Left lung (tissue), 10 donors: ENCODE measurements around the gene C21orf91. TPM values are rescaled to one million over a fixed set of nuclear protein-coding genes. Genes with fewer than 3 reads are reported as not detected.

Source experiments
- ATAC-seq: fragments of 200-7000 bp; cut with Tn5 transposase; one replicate; pipeline ENCODE4 v1.9.1; 2020; ENCODE audit warnings: moderate library complexity
- DNase-seq, 4 donors: peaks; one replicate each; pipeline ENCODE4 v3.0.0-alpha.2; 2013 to 2020
- H3K27ac ChIP-seq, 2 donors: fragments of 200-600 bp; sonication (generic) in 1 of 2; one replicate each; pipeline versions ENCODE4 v1.5.0 to v1.8.0; 2020 to 2021
- H3K27me3 ChIP-seq, 2 donors: fragments of 200-600 bp; sonication (generic) in 1 of 2; one replicate each; pipeline versions ENCODE4 v1.5.0 to v1.8.0; 2020 to 2021
- H3K36me3 ChIP-seq, 2 donors: fragments of 200-600 bp; sonication (generic) in 1 of 2; one replicate each; pipeline versions ENCODE4 v1.5.0 to v1.8.0; 2020 to 2021
- H3K4me1 ChIP-seq, 2 donors: fragments of 200-600 bp; one replicate each; pipeline ENCODE4 v1.8.0; 2021
- H3K4me3 ChIP-seq, 2 donors: fragments of 200-600 bp; sonication (generic) in 1 of 2; one replicate each; pipeline versions ENCODE4 v1.5.0 to v1.8.0; 2020 to 2021; ENCODE audit warnings: mild to moderate bottlenecking in 1 of 2
- H3K9me3 ChIP-seq, 2 donors: fragments of 200-600 bp; sonication (generic) in 1 of 2; one replicate each; pipeline versions ENCODE4 v1.5.0 to v1.8.0; 2020 to 2021
- intact Hi-C, 2 donors: fragments of 100-400 bp; cut with DNase I; formaldehyde crosslinking; loops; one replicate each; pipeline versions ENCODE4 v1.11.2 to v1.14.2; 2022
- polyA plus RNA-seq, 6 donors: library from polyadenylated mRNA; unstranded; fragments of 120-200 nt; gene quantifications; one replicate each; pipeline ENCODE4 v1.2.1, GENCODE V29; 2013; ENCODE audit not compliant: insufficient read length in 6 of 6
- total RNA-seq, 2 donors: library from RNA; stranded (reverse); fragmentation: NEBNext Ultra II Directional; extraction: Animal tissue kit (Norgen Biotek cat#: 25700); gene quantifications; one replicate each; pipeline ENCODE4 v1.2.1, GENCODE V29; 2021
- TF ChIP-seq, protein P1 (sequence below), 2 donors: fragments of 200-600 bp; sonication (generic) in 1 of 2; IDR thresholded peaks; one replicate each; pipeline versions ENCODE4 v1.5.0 to v1.8.0; 2021; ENCODE audit warnings: antibody characterized with exemption in 2 of 2
- donor health status: DM: no; HTN: yes; CAD: no.
- donor health status: DM: no; HTN: no; CAD: no.

C21orf91 gene
- total and polyA plus RNA-seq, 8 donors, result 10.8 to 24.1 (median 20.5) TPM

GRCh38 chr21:17854745-17855144 is 35.6 kb upstream of the C21orf91 start:
- Histone ChIP-seq H3K9me3 (peaks cover 0 to 6% of the 10 kb centered on the region in 2 donors), H3K4me3 (no peak overlapping the region), H3K27me3 (no peaks in the 10 kb centered on the region), H3K36me3 (no peaks in the 10 kb centered on the region), H3K4me1 (no peaks in the 10 kb centered on the region), H3K27ac (no peak overlapping the region)
- ATAC-seq, result no peak
- no peak for DNase-seq
- intact Hi-C loops, result no loop called here
- TF ChIP-seq, protein P1, sequence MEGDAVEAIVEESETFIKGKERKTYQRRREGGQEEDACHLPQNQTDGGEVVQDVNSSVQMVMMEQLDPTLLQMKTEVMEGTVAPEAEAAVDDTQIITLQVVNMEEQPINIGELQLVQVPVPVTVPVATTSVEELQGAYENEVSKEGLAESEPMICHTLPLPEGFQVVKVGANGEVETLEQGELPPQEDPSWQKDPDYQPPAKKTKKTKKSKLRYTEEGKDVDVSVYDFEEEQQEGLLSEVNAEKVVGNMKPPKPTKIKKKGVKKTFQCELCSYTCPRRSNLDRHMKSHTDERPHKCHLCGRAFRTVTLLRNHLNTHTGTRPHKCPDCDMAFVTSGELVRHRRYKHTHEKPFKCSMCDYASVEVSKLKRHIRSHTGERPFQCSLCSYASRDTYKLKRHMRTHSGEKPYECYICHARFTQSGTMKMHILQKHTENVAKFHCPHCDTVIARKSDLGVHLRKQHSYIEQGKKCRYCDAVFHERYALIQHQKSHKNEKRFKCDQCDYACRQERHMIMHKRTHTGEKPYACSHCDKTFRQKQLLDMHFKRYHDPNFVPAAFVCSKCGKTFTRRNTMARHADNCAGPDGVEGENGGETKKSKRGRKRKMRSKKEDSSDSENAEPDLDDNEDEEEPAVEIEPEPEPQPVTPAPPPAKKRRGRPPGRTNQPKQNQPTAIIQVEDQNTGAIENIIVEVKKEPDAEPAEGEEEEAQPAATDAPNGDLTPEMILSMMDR (IDR thresholded peaks at IDR 0.05), result no peak

DNA sequence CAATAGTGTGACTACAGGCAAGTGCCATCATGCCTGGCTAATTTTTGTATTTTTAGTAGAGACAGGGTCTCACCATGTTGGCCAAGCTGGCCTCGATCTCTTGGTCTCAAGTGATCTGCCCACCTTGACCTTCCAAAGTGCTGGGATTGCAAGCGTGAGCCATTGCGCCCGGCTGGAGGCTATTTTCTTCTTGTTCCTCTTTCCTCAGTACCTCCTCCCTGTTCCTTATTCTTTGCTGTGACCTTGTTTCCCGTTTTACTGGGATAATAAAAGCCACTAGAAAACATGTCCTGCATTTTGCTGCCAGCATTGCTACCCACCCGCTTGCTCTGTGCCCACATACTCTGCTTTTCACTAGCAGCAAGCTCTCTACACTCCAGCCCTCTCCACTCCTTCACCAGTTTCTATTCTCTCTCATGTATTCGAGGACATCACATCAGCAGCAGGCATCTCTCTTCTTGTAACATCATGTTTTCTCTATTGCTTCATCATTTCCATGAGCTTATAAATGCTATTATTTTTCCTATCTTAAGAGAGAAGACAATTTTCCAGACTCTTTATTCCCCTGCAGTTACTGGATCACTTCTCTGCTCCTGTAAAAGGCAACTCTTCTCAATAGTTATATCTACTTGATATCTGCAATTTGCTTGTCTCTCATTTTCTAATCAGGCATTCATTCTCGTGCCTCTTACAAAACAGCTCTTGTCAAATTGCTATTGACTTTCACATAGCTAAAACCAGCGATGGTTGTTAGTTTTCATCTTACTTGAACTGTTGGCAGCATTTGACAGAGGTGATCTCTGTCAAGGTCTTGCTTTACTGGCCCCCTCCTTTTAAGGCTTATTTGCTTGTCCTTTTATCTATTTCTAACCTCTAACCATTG is 34.5 kb upstream of the C21orf91 start:
- intact Hi-C loops, result no loop called here
- no peak overlapping the region for H3K4me3 ChIP-seq
- H3K36me3 ChIP-seq, result no peaks in the 10 kb centered on the region
- ATAC-seq (no peak), DNase-seq (no peak)
- TF ChIP-seq, protein P1 (IDR thresholded peaks at IDR 0.05), result no peak
- H3K27ac ChIP-seq, result no peak overlapping the region
- peaks cover 0 to 6% of the 10 kb centered on the region in 2 donors for H3K9me3 ChIP-seq
- no peaks in the 10 kb centered on the region for H3K27me3 ChIP-seq
- no peaks in the 10 kb centered on the region for H3K4me1 ChIP-seq

- Histone ChIP-seq H3K27me3 (no peaks in the 10 kb centered on the region), H3K36me3 (no peaks in the 10 kb centered on the region), H3K27ac (no peak overlapping the region), H3K4me3 (no peak overlapping the region), H3K4me1 (no peaks in the 10 kb centered on the region), H3K9me3 (peaks cover 0 to 6% of the 10 kb centered on the region in 2 donors)
- DNase-seq (peak in 1 of 4 donors; percentile 71), ATAC-seq (peak; percentile 87)
- intact Hi-C loops, result no loop called here
- TF ChIP-seq, protein P1 (IDR thresholded peaks at IDR 0.05), result no peak
Measured at GRCh38 chr21:17848228-17848627, 29.1 kb upstream of the C21orf91 start.

- intact Hi-C loops, result no loop called here
- no peaks in the 10 kb centered on the region for H3K36me3 ChIP-seq
- no peak for ATAC-seq
- no peak for DNase-seq
- H3K4me3 ChIP-seq, result no peak overlapping the region
- no peaks in the 10 kb centered on the region for H3K4me1 ChIP-seq
- TF ChIP-seq, protein P1 (IDR thresholded peaks at IDR 0.05), result no peak
- H3K27me3 ChIP-seq, result no peaks in the 10 kb centered on the region
- no peaks in the 10 kb centered on the region for H3K9me3 ChIP-seq
- H3K27ac ChIP-seq, result no peak overlapping the region
Measured at GRCh38 chr21:17841103-17841502, 21.9 kb upstream of the C21orf91 start.

DNA sequence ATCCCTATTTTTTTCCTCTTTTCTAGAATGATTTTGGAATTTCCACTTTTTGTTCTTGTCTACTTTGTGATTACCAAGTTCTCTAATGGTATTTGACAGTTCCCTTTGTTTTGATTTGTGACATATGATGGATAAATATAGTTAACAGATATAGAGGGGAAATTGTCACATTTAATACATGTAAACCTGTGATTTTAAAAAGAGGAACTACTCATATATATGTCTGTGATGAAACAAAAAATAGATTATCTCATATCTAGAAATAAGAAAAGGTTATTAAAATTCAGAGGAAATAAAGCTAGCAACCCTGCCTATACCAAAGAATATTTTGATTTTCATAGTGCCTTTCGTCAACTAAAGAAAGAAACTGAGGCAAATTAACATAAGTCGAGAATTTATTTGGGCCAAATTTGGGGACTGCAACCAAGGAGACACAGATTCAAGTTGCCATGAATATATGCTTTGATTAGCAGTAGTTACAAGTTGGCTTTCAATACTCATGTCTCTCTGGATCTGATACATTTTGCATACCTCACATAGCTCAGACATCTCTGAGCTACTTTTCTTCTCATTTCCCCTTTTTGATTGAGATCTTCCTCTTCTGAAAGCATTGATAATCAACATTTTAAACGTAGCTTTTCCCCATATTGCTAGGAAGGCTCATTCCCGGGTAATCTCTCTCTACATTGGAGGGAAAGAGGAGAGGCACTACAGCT is 15.6 kb upstream of the C21orf91 start:
- DNase-seq, result no peak
- no peak overlapping the region for H3K4me3 ChIP-seq
- ATAC-seq, result no peak
- no peaks in the 10 kb centered on the region for H3K27me3 ChIP-seq
- intact Hi-C loops, result no loop called here
- H3K4me1 ChIP-seq, result no peaks in the 10 kb centered on the region
- H3K36me3 ChIP-seq, result no peaks in the 10 kb centered on the region
- no peaks in the 10 kb centered on the region for H3K9me3 ChIP-seq
- H3K27ac ChIP-seq, result no peak overlapping the region
- TF ChIP-seq, protein P1 (IDR thresholded peaks at IDR 0.05), result no peak
